ENCODE data around the gene PAQR4. TPM values are rescaled to one million over a fixed set of nuclear protein-coding genes. Genes with fewer than 3 reads are reported as not detected.

Gene PAQR4
- total and polyA plus RNA-seq, 8 donors: 9.5 to 20.1 (median 15.4) TPM

- Histone ChIP-seq H3K27ac (no peak overlapping the region), H3K4me1 (peaks cover 3 to 40% of the 10 kb centered on the region in 2 donors), H3K27me3 (peaks cover 14 to 16% of the 10 kb centered on the region in 2 donors), H3K4me3 (no peak overlapping the region), H3K9me3 (no peaks in the 10 kb centered on the region), H3K36me3 (peaks cover 0 to 19% of the 10 kb centered on the region in 2 donors)
- DNase-seq (no peak), ATAC-seq (no peak)
- intact Hi-C loops (cut with DNase I): no loop called here
- TF ChIP-seq CTCF (IDR thresholded peaks at IDR 0.05): no peak
Observed at GRCh38 chr16:2971985-2972784, 3.0 kb downstream of the PAQR4 start.

GRCh38 chr16:2973093-2973492 lies 3.9 kb downstream of the PAQR4 start:
- DNase-seq (peak in 1 of 4 donors; percentile 71), ATAC-seq (no peak)
- intact Hi-C loops (cut with DNase I): no loop called here
- peaks cover 0 to 19% of the 10 kb centered on the region in 2 donors for H3K36me3 ChIP-seq
- no peak overlapping the region for H3K27ac ChIP-seq
- H3K27me3 ChIP-seq: peaks cover 5 to 7% of the 10 kb centered on the region in 2 donors
- H3K9me3 ChIP-seq: no peaks in the 10 kb centered on the region
- no peak overlapping the region for H3K4me3 ChIP-seq
- H3K4me1 ChIP-seq: peaks cover 3 to 38% of the 10 kb centered on the region in 2 donors
- no peak for TF ChIP-seq CTCF (IDR thresholded peaks at IDR 0.05)

GRCh38 chr16:2973605-2974318 lies 4.6 kb downstream of the PAQR4 start:
- intact Hi-C loops (cut with DNase I): no loop called here
- Histone ChIP-seq H3K27ac (no peak overlapping the region), H3K9me3 (no peaks in the 10 kb centered on the region), H3K4me1 (peaks cover 0 to 31% of the 10 kb centered on the region in 2 donors), H3K27me3 (no peaks in the 10 kb centered on the region), H3K36me3 (peaks cover 0 to 19% of the 10 kb centered on the region in 2 donors), H3K4me3 (no peak overlapping the region)
- no peak for TF ChIP-seq CTCF (IDR thresholded peaks at IDR 0.05)
- DNase-seq: no peak
- ATAC-seq: no peak

GRCh38 chr16:2974319-2975056 lies 5.3 kb downstream of the PAQR4 start:
- H3K4me1 ChIP-seq: peaks cover under 1 to 32% of the 10 kb centered on the region in 2 donors
- peaks cover 0 to 19% of the 10 kb centered on the region in 2 donors for H3K36me3 ChIP-seq
- no peaks in the 10 kb centered on the region for H3K9me3 ChIP-seq
- no peak overlapping the region for H3K27ac ChIP-seq
- no peak overlapping the region for H3K4me3 ChIP-seq
- TF ChIP-seq CTCF (IDR thresholded peaks at IDR 0.05): no peak
- DNase-seq (no peak), ATAC-seq (no peak)
- H3K27me3 ChIP-seq: no peaks in the 10 kb centered on the region
- intact Hi-C loops (cut with DNase I): no loop called here
